Measurements from ENCODE around the gene HRAS. TPM values are rescaled to one million over a fixed set of nuclear protein-coding genes. Genes with fewer than 3 reads are reported as not detected.
A peak's percentile ranks its signal among the peaks of the same experiment; 100 is the strongest.

Gene HRAS
- total and polyA plus RNA-seq, 7 donors, result 43.6 to 76.2 (median 56.3) TPM

DNA sequence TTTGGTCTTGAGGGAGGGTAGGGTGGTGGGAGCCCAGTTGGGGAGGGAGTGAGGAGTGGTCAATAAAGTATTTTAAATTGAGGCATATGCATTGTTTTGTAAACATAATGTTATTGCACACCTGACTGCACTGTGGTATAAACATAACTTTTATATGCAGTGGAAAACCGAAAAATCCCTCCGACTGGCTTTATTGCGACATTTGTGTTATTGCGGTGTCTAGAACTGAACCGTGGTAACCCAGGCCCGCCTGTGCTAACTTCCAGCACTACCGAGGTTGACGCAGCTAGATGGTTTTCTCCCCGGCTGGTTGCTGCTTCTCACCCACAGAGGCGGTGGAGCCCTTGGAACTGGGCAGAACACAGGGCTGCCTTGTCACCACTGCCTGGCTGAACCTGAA lies 20.8 kb downstream of the HRAS start:
- no peaks in the 10 kb centered on the region for H3K9me3 ChIP-seq
- DNase-seq (peak in 1 of 2 donors; percentile 44), ATAC-seq (no peak)
- no peak overlapping the region for H3K4me3 ChIP-seq
- no peaks in the 10 kb centered on the region for H3K27me3 ChIP-seq (ENCODE audit: insufficient read depth in 3 of 3, low read length in 2 of 3)
- no peak overlapping the region for H3K27ac ChIP-seq
- intact Hi-C loops (cut with DNase I), result no loop called here
- 92 to 94% (median 94%) methylated on average over 10 of the region's 10 CpGs for WGBS, 3 donors
- TF ChIP-seq CTCF (IDR thresholded peaks at IDR 0.05), result no peak
- H3K36me3 ChIP-seq (ENCODE audit: insufficient read depth in 1 of 2, low read depth in 1 of 2), result peaks cover 9 to 51% of the 10 kb centered on the region in 2 donors
- H3K4me1 ChIP-seq, result peaks cover 3% of the 10 kb centered on the region

DNA sequence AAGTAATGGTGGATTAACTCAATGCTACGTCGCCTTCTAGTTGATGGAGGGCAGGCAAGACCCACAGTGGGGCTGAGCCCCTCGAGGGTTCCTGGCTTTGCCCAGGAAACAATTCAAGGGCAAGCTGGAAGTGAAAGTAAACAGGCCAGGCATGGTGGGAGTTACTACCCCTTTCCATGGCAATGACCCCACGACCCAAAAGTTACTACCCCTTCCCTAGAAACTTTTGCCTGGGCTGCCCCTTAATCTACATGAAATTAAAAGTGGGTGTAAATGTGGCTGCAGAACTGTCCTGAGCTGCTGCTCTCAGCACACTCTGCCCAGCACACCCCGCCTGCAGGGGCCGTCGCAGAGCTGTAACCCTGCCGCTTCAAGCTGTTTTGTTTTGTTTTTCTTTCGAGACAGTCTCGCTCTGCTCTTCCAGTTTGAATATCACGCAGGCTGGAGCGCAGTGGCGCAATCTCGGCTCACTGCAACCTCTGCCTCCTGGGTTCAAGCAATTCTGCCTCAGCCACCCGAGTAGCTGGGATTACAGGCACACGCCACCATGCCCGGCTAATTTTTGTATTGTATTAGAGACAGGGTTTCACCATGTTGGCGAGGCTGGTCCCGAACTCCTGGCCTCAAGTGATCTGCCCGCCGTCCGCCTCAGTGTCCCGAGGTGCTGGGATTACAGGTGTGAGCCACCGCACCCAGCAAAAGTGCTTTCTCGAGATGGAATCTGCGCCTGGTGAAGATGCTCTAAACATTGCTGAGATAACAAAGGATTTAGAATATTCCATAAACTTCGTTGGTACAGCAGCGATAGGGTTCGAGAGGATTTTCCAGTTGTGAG lies 22.4 kb downstream of the HRAS start:
- no peak overlapping the region for H3K27ac ChIP-seq
- no peak for ATAC-seq
- no peaks in the 10 kb centered on the region for H3K4me1 ChIP-seq
- H3K27me3 ChIP-seq (ENCODE audit: insufficient read depth in 3 of 3, low read length in 2 of 3), result no peaks in the 10 kb centered on the region
- no peak for DNase-seq
- peaks cover 9 to 63% of the 10 kb centered on the region in 2 donors for H3K36me3 ChIP-seq (ENCODE audit: insufficient read depth in 1 of 2, low read depth in 1 of 2)
- H3K4me3 ChIP-seq, result no peak overlapping the region
- no peak for TF ChIP-seq CTCF (IDR thresholded peaks at IDR 0.05)
- no peaks in the 10 kb centered on the region for H3K9me3 ChIP-seq
- WGBS, 3 donors, result 92 to 95% (median 93%) methylated on average over 29 of the region's 29 CpGs
- intact Hi-C loops (cut with DNase I), result no loop called here

DNA sequence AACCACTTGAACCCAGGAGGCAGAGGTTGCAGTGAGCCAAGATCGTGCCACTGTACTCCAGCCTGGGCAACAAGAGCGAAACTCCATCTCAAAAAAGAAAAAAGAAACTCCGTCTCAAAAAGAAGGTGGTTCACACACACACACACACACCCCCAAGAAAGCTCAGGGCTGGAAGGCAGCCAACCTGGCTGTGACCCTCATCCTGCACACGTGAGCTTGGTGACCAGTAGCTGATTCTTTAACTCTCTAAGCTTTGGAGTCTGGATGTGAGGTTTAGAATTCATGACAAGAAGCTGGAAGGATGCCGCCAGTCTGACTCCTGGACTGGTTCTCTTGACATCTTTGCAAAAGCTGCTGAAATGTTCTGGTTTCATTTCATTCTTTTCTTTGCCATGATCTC lies 26.4 kb downstream of the HRAS start:
- Histone ChIP-seq H3K27ac (no peak overlapping the region), H3K36me3 (ENCODE audit: insufficient read depth in 1 of 2, low read depth in 1 of 2) (peaks cover 3 to 48% of the 10 kb centered on the region in 2 donors), H3K27me3 (ENCODE audit: insufficient read depth in 3 of 3, low read length in 2 of 3) (no peaks in the 10 kb centered on the region), H3K4me1 (peaks cover 21% of the 10 kb centered on the region), H3K4me3 (no peak overlapping the region), H3K9me3 (no peaks in the 10 kb centered on the region)
- intact Hi-C loops (cut with DNase I), result loop anchor here (10.0 kb wide), 2 partner anchors 274 to 304 kb away; partner anchors contain the start of genes BET1L (in 1 of the 2), PSMD13 (in 1 of the 2), RIC8A (in 1 of the 2) and SIRT3 (in 1 of the 2)
- DNase-seq (peak in 1 of 2 donors; percentile 12), ATAC-seq (no peak)
- WGBS, 3 donors, result 78 to 81% (median 80%) methylated on average over 4 to 5 of the region's 5 CpGs
- TF ChIP-seq CTCF (IDR thresholded peaks at IDR 0.05), result no peak

DNA sequence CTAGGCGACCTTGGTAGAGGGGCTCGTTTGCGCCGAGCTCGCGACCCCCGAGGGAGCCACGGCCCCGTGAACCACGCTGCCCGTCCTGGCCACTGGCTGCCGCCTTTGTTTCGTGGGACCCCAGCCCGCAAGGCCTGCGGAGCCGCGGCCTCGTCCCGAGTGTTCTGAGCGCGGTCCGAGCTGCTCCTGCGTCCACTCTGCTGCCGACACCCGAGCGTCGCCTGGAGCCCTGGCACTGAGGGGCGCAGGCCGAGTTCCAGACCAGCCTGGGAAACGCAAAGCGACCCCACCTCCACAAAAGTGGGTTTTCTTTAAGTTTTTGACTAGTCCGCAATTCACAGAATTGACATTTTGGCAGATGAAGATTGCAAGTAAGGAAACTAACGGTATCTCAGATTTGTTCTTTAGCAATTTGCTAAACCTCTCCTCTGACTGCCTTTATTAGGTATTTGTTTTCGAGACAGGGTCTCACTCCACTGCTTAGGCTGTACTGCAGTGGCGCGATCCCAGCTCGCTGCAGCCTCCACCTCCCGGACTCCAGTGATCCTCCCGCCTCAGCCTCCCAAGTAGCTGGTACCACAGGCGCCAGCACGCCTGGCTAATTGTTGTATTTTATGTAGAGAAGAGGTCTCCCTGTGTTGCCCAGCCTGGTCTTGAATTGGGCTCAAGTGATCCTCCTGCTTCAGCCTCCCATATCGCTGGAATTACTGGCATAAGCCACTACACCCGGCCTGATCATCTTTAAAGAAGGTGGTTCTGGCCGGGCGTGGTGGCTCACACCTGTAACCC lies 27.5 kb downstream of the HRAS start:
- Histone ChIP-seq H3K9me3 (no peaks in the 10 kb centered on the region), H3K27me3 (ENCODE audit: insufficient read depth in 3 of 3, low read length in 2 of 3) (no peaks in the 10 kb centered on the region), H3K36me3 (ENCODE audit: insufficient read depth in 1 of 2, low read depth in 1 of 2) (peaks cover 3 to 39% of the 10 kb centered on the region in 2 donors), H3K4me3 (peak overlapping the region; percentile 92), H3K4me1 (peaks cover 30% of the 10 kb centered on the region), H3K27ac (peak overlapping the region; percentile 100)
- intact Hi-C loops (cut with DNase I), result loop anchor here (10.0 kb wide), 2 partner anchors 273 to 303 kb away; partner anchors contain the start of genes BET1L (in 1 of the 2), PSMD13 (in 1 of the 2), RIC8A (in 1 of the 2) and SIRT3 (in 1 of the 2)
- no peak for TF ChIP-seq CTCF (IDR thresholded peaks at IDR 0.05)
- ATAC-seq (no peak), DNase-seq (no peak)
- WGBS, 3 donors, result 39 to 46% (median 43%) methylated on average over 45 of the region's 45 CpGs
